ENCODE results near the gene FOXO6.
A peak's percentile ranks its signal among the peaks of the same experiment; 100 is the strongest.

FOXO6 gene

GRCh38 chr1:41360786-41361494, at the start of gene FOXO6:
Gene FOXO6, plus strand, starts transcription at chr1:41361434.
- DNase-seq (ENCODE audit: low spot score) = peak; percentile 87

- DNase-seq (ENCODE audit: low spot score) = no peak
These were observed 48.1 kb upstream of the FOXO6 start for GRCh38 chr1:41312991-41313645.

GRCh38 chr1:41313661-41314131, 47.5 kb upstream of the FOXO6 start:
- no peak for DNase-seq (ENCODE audit: low spot score)

- DNase-seq (ENCODE audit: low spot score) = no peak
These were observed 46.7 kb upstream of the FOXO6 start for GRCh38 chr1:41314376-41315145.

- DNase-seq (ENCODE audit: low spot score) = no peak
These were observed 46.0 kb upstream of the FOXO6 start for GRCh38 chr1:41315146-41315822.

- DNase-seq (ENCODE audit: low spot score) = no peak
These were observed 45.4 kb upstream of the FOXO6 start for GRCh38 chr1:41315871-41316270.

- no peak for DNase-seq (ENCODE audit: low spot score)
These were observed 43.9 kb upstream of the FOXO6 start for GRCh38 chr1:41317361-41317760.

- no peak for DNase-seq (ENCODE audit: low spot score)
These were observed 43.1 kb upstream of the FOXO6 start for GRCh38 chr1:41318135-41318534.

GRCh38 chr1:41319106-41319755, 42.0 kb upstream of the FOXO6 start:
- no peak for DNase-seq (ENCODE audit: low spot score)

GRCh38 chr1:41319807-41320711, 41.2 kb upstream of the FOXO6 start:
- DNase-seq (ENCODE audit: low spot score) = no peak

GRCh38 chr1:41320895-41321676, 40.1 kb upstream of the FOXO6 start:
- DNase-seq (ENCODE audit: low spot score) = no peak

GRCh38 chr1:41322101-41322661, 39.1 kb upstream of the FOXO6 start:
- DNase-seq (ENCODE audit: low spot score) = no peak

GRCh38 chr1:41322835-41323234, 38.4 kb upstream of the FOXO6 start:
- no peak for DNase-seq (ENCODE audit: low spot score)

GRCh38 chr1:41323243-41323642, 38.0 kb upstream of the FOXO6 start:
- no peak for DNase-seq (ENCODE audit: low spot score)

- DNase-seq (ENCODE audit: low spot score) = no peak
These were observed 35.4 kb upstream of the FOXO6 start for GRCh38 chr1:41325801-41326200.

- no peak for DNase-seq (ENCODE audit: low spot score)
These were observed 33.7 kb upstream of the FOXO6 start for GRCh38 chr1:41327383-41327999.

- DNase-seq (ENCODE audit: low spot score) = no peak
These were observed 33.1 kb upstream of the FOXO6 start for GRCh38 chr1:41328001-41328615.

- no peak for DNase-seq (ENCODE audit: low spot score)
These were observed 32.2 kb upstream of the FOXO6 start for GRCh38 chr1:41328780-41329640.

All from hematopoietic multipotent progenitor cell treated with erythropoietin and hydrocortisone succinate and interleukin-3 and kit ligand, for 17 days (in vitro differentiated cells).